ENCODE data around the gene RNF224. TPM values are rescaled to one million over a fixed set of nuclear protein-coding genes. Genes with fewer than 3 reads are reported as not detected.
A peak's percentile ranks its signal among the peaks of the same experiment; 100 is the strongest.

Gene RNF224
- total and polyA plus RNA-seq, 2 of the 13 experiments (the other 11 are each of a cell fraction or from before 2014, with no cell fraction given) = 0.09 TPM; not detected in 1

- TF ChIP-seq TFAP4 (IDR thresholded peaks at IDR 0.05; ENCODE audit: borderline replicate concordance, low read depth) (peak; percentile 71; the same call in 1 of the 2 replicates), CHD2 (IDR thresholded peaks at IDR 0.05; ENCODE audit: low read depth, low read length) (no peak), STAT6 (CRISPR knock-in tag; IDR thresholded peaks at IDR 0.05; ENCODE audit: borderline replicate concordance) (no peak), AHDC1 (CRISPR knock-in tag; IDR thresholded peaks at IDR 0.05; ENCODE audit: borderline replicate concordance) (no peak), HNRNPH1 (optimal IDR thresholded peaks at IDR 0.05; ENCODE audit: low read depth, low read length) (no peak), KIAA2018 (CRISPR knock-in tag; IDR thresholded peaks at IDR 0.05; ENCODE audit: borderline replicate concordance) (no peak), THYN1 (CRISPR knock-in tag; IDR thresholded peaks at IDR 0.05; ENCODE audit: borderline replicate concordance, low read depth) (no peak), ZNF607 (CRISPR knock-in tag; IDR thresholded peaks at IDR 0.05; ENCODE audit: borderline replicate concordance) (no peak)
Observed at GRCh38 chr9:137253717-137254623, 26.7 kb downstream of the RNF224 start (continued).
